ENCODE measurements around the gene EIF2S1. TPM values are rescaled to one million over a fixed set of nuclear protein-coding genes. Genes with fewer than 3 reads are reported as not detected.
A peak's percentile ranks its signal among the peaks of the same experiment; 100 is the strongest.

The EIF2S1 gene
- total and polyA plus RNA-seq, 12 donors: 15.7 to 260 (median 74.0) TPM

DNA sequence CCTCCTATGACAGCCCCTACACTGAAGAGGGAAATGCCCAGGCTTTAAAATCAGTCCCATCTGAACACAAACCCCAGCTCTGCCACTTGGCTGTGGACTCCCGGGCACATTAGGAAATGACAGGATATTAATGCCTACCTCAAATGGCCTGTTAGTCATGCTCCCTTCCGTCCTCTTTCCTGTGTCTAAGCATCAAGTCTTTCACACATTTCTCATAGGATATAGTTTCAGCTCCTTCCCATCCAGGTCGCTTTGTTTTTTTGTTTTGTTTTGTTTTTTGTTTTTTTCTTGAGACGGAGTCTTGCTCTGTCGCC, 35.7 kb downstream of the EIF2S1 start:
- Histone ChIP-seq H3K27ac (no peak overlapping the region), H3K9me3 (replicated peaks in 1 of 3) (no peaks in the 10 kb centered on the region), H3K27me3 (no peaks in the 10 kb centered on the region), H3K4me3 (no peak overlapping the region), H3K36me3 (replicated peaks in 1 of 2) (no peaks in the 10 kb centered on the region), H3K4me1 (replicated peaks in 1 of 2) (no peaks in the 10 kb centered on the region)
- intact Hi-C loops (cut with DNase I): no loop called here
- TF ChIP-seq POLR2A (IDR thresholded peaks at IDR 0.05): no peak
- TF ChIP-seq, protein P1, sequence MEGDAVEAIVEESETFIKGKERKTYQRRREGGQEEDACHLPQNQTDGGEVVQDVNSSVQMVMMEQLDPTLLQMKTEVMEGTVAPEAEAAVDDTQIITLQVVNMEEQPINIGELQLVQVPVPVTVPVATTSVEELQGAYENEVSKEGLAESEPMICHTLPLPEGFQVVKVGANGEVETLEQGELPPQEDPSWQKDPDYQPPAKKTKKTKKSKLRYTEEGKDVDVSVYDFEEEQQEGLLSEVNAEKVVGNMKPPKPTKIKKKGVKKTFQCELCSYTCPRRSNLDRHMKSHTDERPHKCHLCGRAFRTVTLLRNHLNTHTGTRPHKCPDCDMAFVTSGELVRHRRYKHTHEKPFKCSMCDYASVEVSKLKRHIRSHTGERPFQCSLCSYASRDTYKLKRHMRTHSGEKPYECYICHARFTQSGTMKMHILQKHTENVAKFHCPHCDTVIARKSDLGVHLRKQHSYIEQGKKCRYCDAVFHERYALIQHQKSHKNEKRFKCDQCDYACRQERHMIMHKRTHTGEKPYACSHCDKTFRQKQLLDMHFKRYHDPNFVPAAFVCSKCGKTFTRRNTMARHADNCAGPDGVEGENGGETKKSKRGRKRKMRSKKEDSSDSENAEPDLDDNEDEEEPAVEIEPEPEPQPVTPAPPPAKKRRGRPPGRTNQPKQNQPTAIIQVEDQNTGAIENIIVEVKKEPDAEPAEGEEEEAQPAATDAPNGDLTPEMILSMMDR (IDR thresholded peaks at IDR 0.05): no peak
- 64 to 77% (median 72%) methylated on average over 5 of the region's 5 CpGs for WGBS, 4 donors
- no peak for DNase-seq

DNA sequence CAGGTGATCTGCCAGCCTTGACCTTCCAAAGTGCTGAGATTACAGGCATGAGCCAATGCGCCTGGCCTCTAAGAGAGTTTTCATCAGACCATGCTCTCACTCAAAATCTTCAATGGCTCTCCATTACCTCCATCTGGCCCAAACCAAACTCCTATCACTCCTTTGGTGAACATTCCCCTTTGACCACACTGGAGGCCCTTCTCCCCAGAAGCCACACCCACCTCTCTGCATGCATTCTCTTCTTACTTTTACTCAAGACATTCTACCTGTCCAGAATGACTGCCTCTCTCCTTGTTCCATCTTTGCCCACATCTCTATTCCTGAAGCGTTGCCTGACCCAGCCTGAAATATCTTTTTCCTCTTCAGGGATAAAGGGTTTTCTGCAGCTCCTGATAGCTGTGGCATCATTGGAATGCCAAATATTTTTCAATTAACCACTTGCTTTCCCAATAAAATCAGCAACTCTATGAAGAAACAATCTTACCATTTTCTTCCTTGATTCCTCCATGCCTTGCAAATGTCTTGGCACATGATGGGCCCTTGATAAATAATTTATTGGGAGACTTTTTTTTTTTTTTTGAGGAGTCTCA, 36.3 kb downstream of the EIF2S1 start:
- no peak for TF ChIP-seq POLR2A (IDR thresholded peaks at IDR 0.05)
- TF ChIP-seq, protein P1 (IDR thresholded peaks at IDR 0.05): no peak
- Histone ChIP-seq H3K27ac (peak overlapping the region in 1 of 5 donors; percentile 31), H3K4me1 (replicated peaks in 1 of 2) (no peaks in the 10 kb centered on the region), H3K4me3 (no peak overlapping the region), H3K27me3 (no peaks in the 10 kb centered on the region), H3K36me3 (replicated peaks in 1 of 2) (no peaks in the 10 kb centered on the region), H3K9me3 (replicated peaks in 1 of 3) (no peaks in the 10 kb centered on the region)
- 62 to 76% (median 73%) methylated on average over 2 of the region's 2 CpGs for WGBS, 4 donors
- intact Hi-C loops (cut with DNase I): no loop called here
- no peak for DNase-seq

DNA sequence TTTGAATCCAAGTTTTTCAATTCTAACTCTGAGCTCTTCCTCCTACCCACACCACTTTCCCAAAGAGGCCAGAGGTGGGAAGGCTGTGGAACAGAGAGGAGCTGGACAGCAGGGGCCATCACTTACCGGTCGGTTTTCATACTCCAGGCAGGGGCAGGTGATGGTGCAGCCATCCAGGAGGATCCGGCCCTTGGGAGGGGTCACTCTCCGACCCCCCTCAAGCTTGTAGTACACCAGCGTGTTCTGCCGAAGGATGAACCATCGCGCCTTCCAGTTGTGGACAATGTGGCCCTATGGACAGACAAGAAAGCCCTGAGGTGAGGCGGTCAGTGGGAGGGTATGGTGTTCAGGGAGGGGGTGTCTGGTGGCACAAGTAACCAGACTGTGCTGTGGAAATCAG, 37.4 kb downstream of the EIF2S1 start:
- DNase-seq: no peak
- H3K36me3 ChIP-seq (replicated peaks in 1 of 2): no peaks in the 10 kb centered on the region
- no peaks in the 10 kb centered on the region for H3K27me3 ChIP-seq
- intact Hi-C loops (cut with DNase I): no loop called here
- 88 to 99% (median 94%) methylated on average over 9 of the region's 9 CpGs for WGBS, 4 donors
- H3K4me1 ChIP-seq (replicated peaks in 1 of 2): no peaks in the 10 kb centered on the region
- H3K4me3 ChIP-seq: no peak overlapping the region
- TF ChIP-seq POLR2A (IDR thresholded peaks at IDR 0.05): no peak
- TF ChIP-seq, protein P1 (IDR thresholded peaks at IDR 0.05): no peak
- H3K9me3 ChIP-seq (replicated peaks in 1 of 3): no peaks in the 10 kb centered on the region
- H3K27ac ChIP-seq: peak overlapping the region in 2 of 5 donors; percentile 37 to 70

DNA sequence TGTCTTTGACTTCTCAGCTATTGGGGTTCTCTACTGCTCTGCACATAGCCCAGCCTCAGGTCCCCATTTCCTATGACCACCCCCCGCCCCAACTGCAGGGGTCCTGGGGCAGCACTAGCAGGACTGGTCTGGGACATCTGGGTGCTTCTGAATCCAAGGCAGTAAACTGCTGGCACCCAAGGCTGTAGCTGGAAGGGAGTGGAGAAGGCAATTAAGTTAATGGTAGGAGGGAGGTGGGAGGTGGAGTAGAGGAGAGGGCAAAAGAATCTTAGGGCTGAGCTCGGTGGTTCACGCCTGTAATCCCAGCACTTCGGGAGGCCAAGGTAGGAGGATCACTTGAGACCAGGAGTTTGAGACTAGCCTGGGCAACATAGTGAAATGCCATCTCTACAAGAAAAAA, 40.3 kb downstream of the EIF2S1 start:
- no peak for DNase-seq
- TF ChIP-seq, protein P1 (IDR thresholded peaks at IDR 0.05): no peak
- no peak for TF ChIP-seq POLR2A (IDR thresholded peaks at IDR 0.05)
- no peaks in the 10 kb centered on the region for H3K4me1 ChIP-seq (replicated peaks in 1 of 2)
- no peak overlapping the region for H3K4me3 ChIP-seq
- no peaks in the 10 kb centered on the region for H3K9me3 ChIP-seq (replicated peaks in 1 of 3)
- WGBS, 4 donors: 89 to 93% (median 91%) methylated on average over 4 of the region's 4 CpGs
- H3K27ac ChIP-seq: no peak overlapping the region
- no peaks in the 10 kb centered on the region for H3K36me3 ChIP-seq (replicated peaks in 1 of 2)
- H3K27me3 ChIP-seq: no peaks in the 10 kb centered on the region
- intact Hi-C loops (cut with DNase I): no loop called here
